NCI-H2196 treated with DMSO at 0.1 percent for 48 hours (cell line): ENCODE data around the gene IGSF10.
"Not testable (repeated sequence)": the region's sequence is repeated elsewhere in the genome, so short reads cannot be mapped to it uniquely, and the experiment has no call there.

Source experiments
- DNase-seq: peaks from one replicate; lab custom pipeline; 2025; ENCODE audit not compliant: unreplicated experiment; lab: John Stamatoyannopoulos, UW

The IGSF10 gene

GRCh38 chr3:151460774-151461450 is at the start of gene IGSF10:
TSS of gene IGSF10 (minus strand) at chr3:151461061. CDS start at chr3:151458709, 2,352 bp downstream.
- DNase-seq, result peak; percentile 29

GRCh38 chr3:151509468-151510135 is 48.7 kb upstream of the IGSF10 start:
- not testable (repeated sequence) for DNase-seq

- DNase-seq, result no peak
Observed at GRCh38 chr3:151504606-151505005, 43.7 kb upstream of the IGSF10 start.

GRCh38 chr3:151503074-151503473 is 42.2 kb upstream of the IGSF10 start:
- no peak for DNase-seq

- DNase-seq, result no peak
Observed at GRCh38 chr3:151501923-151502632, 41.2 kb upstream of the IGSF10 start.

- no peak for DNase-seq
Observed at GRCh38 chr3:151501171-151501922, 40.5 kb upstream of the IGSF10 start.

- DNase-seq, result no peak
Observed at GRCh38 chr3:151499168-151499567, 38.3 kb upstream of the IGSF10 start.

- no peak for DNase-seq
Observed at GRCh38 chr3:151491525-151491924, 30.7 kb upstream of the IGSF10 start.

GRCh38 chr3:151487833-151488232 is 27.0 kb upstream of the IGSF10 start:
- DNase-seq, result not testable (repeated sequence)

- DNase-seq, result no peak
Observed at GRCh38 chr3:151483961-151484520, 23.2 kb upstream of the IGSF10 start.

GRCh38 chr3:151483488-151483887 is 22.6 kb upstream of the IGSF10 start:
- DNase-seq, result no peak

- no peak for DNase-seq
Observed at GRCh38 chr3:151480492-151480891, 19.6 kb upstream of the IGSF10 start.

GRCh38 chr3:151479452-151479851 is 18.6 kb upstream of the IGSF10 start:
- no peak for DNase-seq

GRCh38 chr3:151478335-151478697 is 17.5 kb upstream of the IGSF10 start:
- DNase-seq, result no peak

GRCh38 chr3:151477591-151478334 is 16.9 kb upstream of the IGSF10 start:
- DNase-seq, result no peak

- no peak for DNase-seq
Observed at GRCh38 chr3:151476344-151477018, 15.6 kb upstream of the IGSF10 start.

GRCh38 chr3:151468284-151468917 is 7.5 kb upstream of the IGSF10 start:
- peak; percentile 22 for DNase-seq

GRCh38 chr3:151467069-151467468 is 6.2 kb upstream of the IGSF10 start:
- DNase-seq, result no peak

GRCh38 chr3:151462991-151463390 is 2.1 kb upstream of the IGSF10 start:
- no peak for DNase-seq
